Measurements from ENCODE around the gene ASCL3.
"Not testable (repeated sequence)": the region's sequence is repeated elsewhere in the genome, so short reads cannot be mapped to it uniquely, and the experiment has no call there.

The ASCL3 gene

GRCh38 chr11:8908099-8908498 lies 34.7 kb downstream of the ASCL3 start:
- DNase-seq = no peak

DNA sequence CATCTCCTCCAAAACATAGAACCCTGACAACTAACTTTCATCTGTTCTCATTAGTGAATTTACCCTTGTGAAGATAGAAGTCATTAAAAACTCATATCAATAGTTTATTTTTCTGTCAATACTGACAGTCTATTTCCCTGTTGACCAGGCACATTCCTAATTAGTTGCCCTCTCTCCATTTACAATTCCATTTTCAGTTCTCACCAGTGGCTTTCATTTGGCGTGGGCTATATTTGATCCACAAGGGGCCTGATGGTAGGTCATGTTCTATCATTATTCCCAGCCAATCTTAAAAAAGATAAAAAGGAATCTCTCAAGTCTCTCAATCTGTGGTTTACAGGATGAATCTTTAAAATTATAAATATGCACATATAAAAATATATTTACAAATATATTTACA lies 35.7 kb downstream of the ASCL3 start:
- no peak for DNase-seq

DNA sequence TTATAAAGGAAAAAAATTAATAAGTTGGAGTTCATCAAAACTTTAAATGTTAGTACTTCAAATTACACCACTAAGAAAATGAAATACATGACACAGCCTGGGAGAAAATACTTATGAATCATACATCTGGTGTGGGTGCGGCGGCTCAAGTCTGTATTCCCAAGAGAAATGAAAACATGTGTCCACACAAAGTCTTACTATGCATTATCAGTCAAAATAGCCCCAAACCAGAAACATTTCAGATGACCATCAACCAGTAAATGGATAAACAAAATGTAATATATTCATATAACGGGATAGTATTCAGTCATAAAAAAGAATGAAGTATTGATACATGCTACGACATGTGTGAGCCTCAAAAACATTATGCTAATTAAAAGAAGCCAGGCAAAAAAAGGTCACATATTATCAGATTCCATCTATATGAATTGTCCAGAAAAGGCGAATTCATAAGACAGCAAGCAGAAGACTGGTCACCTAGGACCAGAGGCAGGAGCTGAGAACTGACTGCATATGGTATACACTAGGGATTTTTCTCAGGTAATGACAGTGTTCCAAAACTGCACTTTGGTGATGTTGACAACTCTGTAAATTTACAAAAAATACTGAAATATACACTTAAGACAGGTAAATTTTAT lies 37.2 kb downstream of the ASCL3 start:
- DNase-seq = no peak

DNA sequence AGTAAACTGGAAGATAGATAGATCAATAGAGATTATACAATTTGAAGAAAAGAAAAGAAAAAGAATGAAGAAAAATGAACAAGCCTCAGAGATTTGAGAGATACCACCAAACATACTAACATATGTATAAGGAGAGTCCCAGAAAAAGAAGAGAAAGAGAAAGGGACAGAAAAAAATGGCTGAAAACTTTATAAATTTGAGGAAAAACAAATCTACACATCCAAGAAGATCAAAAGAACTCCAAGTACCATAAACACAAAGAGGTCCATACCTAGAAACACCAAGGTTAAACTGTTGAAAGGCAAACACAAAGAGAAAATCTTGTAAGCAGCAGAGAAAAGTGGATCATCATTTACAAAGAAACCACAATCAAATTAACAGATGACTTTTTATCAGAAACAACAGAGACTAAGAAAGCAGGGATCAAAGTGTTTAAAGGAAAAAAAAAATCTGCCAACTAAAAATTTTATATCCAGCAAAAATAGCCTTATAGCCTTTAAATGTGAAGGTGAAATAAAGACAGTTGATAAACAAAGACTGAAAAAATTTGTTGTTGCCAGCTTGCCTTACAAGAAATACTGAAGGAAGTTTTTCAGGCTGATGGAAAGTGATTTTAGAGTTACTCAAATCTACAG lies 43.6 kb downstream of the ASCL3 start:
- DNase-seq = no peak

GRCh38 chr11:8891185-8891584 lies 51.6 kb downstream of the ASCL3 start:
- not testable (repeated sequence) for DNase-seq
